SK-N-DZ (cell line): ENCODE measurements around the gene FNDC3B.

Experiments
- DNase-seq: peaks from one replicate; pipeline ENCODE4 v3.0.0-alpha.2; 2015; ENCODE audit warnings: low spot score

The FNDC3B gene

DNA sequence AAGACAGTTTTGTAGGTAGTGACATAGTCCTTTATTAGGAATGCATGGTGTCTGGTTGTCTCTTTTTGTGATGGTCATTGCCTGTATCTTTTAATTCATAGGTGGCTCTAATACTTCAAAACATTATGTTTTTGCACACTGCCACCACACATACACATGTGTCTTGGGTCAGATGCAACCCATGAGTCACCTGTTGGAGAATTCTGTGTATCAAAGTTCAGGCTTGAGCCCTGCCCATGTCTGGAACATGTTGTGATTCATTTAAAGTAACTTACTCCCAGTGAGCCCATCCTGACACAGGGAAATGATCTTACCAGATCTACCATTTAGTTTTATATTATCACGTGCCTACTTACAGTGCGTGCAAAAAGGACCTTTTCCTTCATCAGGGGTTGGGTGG, 266.2 kb downstream of the FNDC3B start:
- no peak for DNase-seq

DNA sequence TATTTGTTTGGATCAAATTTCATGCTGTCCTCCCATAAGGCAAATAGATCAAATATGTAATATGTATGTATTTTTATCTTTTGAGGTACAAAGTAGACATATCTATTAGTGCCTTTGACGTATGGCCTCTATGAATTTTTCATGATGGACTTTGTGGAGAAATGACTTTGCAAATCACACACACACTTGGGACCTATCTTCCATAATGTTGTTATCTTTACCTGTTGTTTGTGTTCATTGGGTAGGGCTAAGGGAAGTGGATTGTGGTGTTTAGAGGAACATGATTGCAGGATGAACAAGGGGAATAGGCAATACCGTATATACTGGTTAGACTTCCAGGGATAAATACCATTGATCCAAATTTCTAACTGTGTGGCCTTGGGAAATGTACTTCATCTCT, 266.6 kb downstream of the FNDC3B start:
- DNase-seq, result no peak

DNA sequence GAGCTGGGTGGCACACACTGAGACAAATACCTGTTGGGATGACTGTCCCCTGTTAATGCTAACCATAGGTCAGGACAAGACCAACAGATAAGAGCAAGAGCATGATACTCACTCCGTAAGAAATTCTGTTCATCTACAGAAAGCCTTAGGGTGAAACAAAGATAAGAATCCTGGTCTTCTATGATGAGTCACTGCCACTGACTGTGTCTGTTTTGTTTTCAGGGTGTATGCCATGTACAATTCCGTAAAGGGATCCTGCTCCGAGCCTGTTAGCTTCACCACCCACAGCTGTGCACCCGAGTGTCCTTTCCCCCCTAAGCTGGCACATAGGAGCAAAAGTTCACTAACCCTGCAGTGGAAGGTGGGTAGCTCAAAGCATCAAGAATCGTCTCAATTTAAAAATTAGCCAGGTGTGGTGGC, 267.8 kb downstream of the FNDC3B start:
- no peak for DNase-seq

DNA sequence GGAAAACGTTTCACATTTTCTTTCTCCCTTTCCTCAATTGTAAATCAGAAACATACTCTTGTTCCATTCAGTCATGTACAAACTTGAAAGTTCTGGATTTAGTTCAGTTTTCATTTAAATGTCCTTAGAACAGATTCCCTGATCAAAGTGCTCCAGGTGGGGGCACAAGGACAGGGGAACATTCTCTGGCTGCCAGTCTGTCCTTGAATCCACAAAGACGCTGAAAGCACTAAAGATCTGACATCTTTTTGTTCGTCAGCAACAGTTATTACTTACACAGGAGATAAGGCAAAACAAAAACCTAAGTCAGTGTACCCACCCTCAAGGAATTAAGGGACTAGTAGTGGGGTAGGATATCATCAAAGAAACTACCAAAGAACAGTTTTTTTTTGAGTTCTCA, 269.7 kb downstream of the FNDC3B start:
- no peak for DNase-seq

DNA sequence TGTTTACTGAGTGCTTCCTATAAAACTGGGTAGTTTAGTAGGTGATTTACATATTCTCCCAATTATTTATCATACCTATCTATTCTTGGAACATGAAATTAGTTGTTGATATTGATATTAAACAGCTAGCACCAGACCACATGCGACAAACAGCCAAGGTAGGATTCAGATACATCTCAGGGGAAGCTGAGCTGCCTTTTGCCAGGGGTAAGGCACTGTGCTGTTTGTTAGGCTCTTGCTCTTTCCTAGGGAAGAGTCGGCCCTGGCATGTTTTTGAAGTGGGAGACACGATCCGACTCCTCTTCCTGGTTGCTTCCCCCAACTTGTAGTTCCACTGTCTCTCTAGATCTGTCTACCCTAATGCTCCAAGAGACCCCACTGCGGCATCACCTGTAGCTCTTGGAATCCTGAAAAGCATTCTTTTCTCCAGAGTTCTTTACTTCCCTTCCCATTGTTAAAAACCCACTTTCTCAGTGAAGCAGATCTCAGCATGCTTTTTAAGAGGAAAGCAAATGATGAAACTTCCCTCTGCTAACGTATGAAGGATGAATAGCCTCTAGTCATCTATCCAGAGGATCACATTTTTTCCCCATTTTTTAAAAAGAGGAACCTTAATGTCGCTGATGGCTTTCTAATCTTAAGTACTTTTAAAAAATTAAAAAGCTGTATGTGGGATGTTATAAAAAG, 270.5 kb downstream of the FNDC3B start:
- DNase-seq, result no peak

DNA sequence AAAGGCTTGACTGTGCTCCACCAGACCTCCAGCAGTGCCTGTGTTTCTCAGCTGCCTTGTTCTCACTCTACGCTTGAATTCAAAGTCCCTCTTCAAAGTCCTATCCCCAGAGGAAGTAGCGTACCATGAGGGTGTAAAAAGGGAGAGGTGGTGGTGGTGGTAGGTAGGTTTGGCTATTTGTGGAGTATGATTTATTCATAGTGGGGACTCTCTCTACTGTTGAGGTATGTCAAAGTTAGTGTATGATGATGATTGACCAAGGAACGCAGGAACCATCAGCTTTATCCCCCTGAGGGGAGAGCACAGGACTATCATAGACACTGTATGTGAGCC, 271.0 kb downstream of the FNDC3B start:
- DNase-seq, result no peak

DNA sequence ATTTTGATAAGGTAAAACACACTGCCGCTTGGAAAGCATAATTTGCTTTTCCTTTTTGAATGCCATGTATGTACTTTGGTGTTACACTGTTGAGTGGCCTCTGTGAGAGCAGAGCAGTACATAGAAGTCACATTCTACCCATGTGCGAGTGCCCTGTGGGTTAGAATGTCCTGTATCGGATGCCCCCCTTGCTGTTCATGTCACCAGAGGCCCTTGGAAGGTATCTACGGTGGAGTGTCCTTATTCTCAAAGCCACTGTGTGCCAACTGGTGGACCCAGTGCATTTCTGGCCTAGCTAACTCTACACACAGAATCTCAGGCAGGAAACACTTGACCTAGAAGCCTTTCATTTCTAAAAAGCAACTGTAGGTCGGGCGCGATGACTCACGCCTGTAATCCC, 271.8 kb downstream of the FNDC3B start:
- no peak for DNase-seq

DNA sequence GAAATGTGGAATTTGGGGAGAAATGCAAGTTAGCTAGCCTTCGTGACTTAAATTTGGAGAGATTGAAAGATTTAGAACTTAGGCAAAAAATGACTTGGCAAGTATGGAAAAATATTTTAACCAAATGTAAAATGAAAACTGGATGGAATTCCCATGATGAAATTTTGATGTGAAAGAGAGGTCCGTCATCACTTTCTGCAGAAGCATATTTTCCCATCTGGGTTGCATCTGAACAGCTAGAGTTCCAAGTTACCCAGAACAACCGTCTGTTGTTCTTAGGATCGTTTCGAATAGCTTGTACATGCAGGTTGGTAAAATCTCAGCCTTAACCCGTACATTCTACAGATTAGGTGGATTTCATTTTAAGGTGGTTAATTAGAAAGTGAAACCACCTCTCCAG, 272.6 kb downstream of the FNDC3B start:
- DNase-seq, result no peak

DNA sequence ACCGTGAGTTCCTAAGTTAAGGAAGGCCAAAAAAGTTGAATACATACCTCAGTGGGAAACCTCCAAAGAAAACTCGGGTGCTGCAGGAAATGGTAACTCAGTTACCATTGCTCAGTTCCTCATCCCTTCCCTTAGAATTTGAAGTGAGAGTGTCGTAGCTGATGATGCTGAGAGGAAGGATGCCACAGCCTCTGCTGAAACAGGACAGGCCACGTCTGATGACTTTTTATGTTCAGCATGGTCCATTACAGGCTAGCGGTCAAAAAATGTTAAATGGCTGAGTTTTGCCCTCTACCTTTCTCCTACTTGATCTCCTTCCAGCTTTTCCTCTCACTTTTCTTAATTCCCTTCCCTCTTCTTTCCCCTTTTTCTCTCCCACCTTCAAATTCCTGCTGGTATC, 273.3 kb downstream of the FNDC3B start:
- no peak for DNase-seq

DNA sequence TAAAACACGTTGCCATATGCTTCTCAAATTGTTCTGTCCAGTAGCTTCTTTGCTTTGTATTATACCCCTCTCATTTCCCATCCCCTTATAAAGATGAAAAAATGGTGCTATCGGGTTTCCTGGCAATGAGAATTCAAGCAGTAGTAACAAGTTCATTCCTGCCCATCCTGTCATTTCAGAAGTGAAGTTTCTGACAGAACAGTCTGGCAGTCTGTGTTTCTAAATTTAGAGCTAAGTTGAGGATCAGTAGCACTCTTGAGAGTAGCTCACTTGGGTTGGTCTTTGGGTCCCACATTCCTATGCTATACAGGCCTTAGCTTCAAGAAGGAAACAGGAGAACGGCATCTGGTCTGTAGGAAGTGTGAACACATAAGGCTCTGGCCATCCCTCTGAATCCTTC, 274.3 kb downstream of the FNDC3B start:
- no peak for DNase-seq

DNA sequence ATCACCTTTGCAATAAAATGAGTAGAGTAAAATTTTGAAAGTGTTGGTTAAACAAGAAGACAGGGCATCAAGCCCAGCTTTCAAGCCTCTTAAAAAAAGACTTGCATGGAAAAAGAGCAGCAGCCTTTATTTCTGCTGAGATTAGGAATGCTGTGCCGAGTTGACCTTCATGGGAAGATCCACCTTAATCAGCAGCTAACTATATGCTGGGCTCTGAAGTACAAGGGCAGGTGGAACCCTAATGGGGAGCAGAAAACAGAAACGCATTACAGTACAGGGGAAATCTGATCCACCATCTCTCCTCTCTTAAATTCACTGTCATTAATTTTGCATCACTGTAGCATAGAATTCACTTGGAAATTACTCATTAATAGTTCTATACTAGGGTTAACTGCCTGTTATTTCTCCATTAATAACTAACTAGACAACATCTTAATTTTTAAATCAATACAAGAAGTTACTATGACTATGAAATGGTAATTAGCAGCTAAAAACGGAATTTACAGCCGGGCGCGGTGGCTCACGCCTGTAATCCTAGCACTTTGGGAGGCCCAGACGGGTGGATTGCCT, 275.3 kb downstream of the FNDC3B start:
- DNase-seq, result no peak

DNA sequence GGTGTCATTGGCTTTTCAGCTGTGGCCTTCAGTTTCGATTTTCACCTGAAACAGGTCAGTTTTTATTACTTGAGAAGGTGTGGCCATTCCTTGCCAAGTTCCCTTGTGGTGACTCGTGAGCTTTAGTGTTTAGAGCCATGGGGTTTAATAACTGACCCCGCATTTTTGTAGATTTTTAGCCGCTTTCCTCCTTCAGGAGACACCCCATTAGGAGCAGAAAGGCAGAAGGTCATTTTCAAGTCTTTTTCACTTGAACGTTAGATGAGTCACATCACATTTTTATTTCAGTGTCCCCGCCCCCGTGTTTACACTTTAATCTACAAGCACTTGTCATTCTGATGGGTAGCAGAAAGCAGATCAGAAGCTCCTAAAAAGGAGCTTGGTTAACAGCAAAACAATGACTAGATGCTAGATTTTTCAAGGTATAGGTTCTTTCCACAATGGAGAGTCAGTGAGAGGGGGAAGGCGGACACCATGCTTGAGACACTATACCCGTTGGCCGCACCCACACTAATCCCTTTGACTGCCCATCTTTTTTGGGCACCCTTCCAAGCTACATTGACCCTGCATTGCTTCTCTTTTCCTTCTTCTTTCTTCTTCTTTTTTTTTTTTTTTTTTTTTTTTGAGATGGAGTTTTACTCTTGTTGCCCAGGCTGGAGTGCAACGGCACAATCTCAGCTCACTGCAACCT, 276.2 kb downstream of the FNDC3B start:
- DNase-seq, result no peak

DNA sequence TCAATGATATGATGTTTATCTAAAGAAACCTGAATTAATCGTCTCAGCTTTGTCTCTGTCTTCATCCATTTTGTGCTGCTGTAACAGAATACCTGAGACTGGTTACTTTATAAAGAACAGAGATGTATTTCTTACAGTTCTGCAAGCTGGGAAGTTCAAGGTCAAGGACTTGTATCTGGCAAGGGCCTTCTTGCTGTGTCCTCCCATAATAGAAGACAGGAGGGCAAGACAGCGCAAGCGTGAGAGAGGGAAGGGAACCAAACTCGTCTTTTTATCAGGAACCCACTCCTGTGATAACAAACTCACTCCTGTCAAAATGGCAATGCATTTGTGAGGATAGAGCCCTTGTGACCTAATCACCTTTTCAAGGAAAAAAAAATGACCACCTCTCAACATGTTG, 277.4 kb downstream of the FNDC3B start:
- no peak for DNase-seq

DNA sequence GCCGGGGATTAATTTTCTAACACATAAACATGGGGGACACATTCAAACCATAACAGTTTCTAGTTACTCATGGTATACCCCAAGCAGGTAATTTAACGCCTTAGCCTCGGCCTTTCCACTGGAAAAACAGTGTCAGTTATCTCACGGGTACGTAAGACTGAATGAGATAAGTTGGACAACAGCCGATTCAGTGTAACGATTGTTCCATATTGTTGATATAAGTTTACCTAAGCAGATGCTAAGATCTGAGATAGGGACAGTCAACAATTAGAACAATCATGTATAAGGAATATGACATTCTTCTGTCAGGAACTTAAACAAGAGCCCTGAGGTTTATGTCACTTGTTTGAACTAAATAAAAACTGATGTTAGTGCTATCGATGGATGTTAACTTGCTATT, 278.1 kb downstream of the FNDC3B start:
- no peak for DNase-seq

DNA sequence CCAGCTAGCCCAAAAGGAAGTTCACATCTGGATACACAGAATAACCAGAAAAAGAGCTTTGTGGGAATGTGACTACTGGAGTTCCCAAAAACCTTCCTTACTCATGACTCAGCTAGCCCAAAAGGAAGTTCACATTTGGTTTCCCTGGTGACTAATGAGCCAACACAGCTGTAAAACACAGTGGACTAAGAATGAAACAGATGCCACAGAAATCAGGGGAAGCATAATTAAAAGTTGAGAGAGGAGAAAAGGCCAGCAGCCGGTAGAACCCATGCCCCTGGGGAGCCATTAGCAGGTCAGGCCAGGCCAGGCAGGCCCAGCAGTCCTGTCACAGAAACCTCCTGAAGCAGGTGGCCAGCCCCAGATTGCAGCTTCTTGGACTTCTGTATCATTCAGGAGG, 278.6 kb downstream of the FNDC3B start:
- peak; percentile 49 for DNase-seq

DNA sequence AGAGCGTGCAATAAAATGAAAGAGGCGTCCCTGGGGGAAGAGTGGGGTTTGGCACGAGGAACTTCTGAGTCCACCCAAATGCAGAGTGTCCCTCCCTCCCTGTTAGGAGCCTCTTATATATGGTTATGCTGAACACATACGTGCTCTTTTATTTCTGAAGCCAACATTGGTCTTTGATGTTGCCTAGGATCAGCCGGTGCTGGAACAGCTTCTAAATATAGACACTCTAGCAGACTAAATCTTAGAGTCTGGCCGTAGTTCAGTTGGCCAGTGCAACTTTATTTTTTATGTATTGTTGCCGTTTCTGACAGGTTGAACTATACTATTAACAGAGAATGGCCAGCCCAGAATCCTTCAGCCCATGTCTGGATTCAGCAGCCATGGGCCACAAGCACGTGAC, 280.2 kb downstream of the FNDC3B start:
- DNase-seq, result no peak

DNA sequence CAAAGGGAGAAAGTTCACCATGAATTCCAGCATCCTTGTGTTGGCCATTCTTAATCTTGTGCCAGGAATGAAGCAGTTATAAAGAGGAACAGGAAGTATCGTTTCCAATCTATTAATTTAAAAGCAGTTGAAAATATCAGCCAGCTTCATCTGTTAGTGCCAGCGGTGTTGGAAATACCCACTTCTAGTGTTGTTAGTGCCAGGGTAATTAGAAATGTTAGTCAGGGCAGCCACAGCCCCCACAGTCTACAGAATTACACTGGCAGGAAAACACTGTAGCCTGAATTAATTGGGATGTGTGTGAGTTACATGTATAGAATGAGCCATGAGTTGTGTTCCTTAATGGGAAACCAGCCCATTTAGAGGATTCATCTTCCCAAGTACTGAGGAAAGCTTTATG, 281.1 kb downstream of the FNDC3B start:
- no peak for DNase-seq

DNA sequence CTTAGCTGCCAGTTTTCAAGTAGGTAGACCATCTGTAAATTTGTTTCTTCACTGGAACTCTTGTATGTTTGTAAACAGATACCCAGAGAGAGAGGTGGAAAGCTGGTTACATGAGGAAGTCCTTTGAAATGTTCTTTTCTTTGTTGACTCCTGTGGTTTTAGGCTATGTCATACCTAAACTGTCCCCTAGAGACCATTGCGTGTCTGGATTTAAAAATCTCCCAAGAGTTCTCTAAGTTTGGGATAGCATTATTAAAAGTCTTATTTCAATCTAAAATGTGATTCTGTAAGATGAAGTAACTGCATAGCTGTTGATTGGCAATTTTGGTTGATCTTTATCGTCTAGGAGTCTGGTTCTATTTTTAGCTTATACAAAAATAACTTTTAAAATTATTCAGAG, 281.7 kb downstream of the FNDC3B start:
- no peak for DNase-seq

DNA sequence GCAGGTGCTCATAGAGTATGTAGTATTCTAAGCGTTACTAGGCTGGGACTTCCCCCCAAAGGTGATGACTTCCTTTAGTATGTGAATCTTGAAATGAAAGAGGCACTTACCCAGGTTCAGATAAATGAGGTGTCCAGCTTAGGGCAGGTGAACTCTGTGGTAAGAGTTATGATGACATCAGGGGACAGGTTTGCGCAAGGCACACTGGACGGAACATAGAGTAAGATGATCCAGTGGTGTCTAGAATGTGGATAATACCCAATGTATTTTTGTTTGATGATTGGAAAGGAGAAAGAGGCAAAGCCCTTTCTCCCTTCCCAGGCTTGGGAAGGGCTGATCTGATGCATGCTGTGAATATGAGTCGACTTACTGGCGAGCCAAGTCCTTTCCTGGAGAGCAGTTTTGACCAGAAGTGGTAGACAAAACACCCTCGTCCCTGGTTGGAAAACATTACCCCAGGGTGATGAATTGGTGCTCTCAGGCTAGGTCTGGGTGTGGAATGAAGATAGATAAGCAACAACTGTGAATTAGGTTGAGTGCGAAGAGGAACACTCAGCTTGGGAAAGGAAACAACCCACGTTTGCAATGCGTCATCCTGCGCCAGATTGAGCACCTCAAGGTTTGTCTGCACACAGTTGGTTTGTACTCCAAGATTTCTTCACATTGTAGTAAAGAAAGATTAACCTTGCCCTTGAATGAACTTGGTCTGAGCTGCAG, 284.7 kb downstream of the FNDC3B start:
- no peak for DNase-seq

DNA sequence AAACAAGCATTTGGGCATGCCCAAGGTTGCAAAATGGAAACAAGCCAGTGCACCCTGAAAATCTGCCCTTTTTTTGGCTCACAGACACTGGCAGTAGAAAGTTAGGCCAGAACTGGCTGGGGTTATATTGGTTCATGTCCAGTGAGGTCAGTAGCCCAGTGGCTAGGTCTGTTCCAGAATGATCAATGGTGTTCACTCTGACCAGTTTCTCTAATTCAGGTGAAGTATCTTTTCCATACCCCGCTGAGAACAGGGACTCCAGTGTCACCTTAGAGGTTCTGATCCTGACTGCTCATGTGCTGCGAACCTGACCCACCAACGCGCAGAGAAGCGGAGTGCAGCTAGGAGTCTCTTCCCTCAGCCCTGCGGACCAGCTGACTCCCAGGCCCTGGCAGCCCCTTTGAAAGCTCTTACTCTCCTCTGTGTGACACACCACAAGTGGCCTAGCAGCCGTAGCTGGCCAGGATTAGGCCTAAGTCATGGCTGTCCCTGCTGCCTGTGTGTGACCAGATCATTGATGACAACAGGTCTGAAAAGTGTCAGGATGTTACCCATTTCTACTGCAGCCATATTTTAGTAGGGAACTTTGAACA, 285.3 kb downstream of the FNDC3B start:
- no peak for DNase-seq

DNA sequence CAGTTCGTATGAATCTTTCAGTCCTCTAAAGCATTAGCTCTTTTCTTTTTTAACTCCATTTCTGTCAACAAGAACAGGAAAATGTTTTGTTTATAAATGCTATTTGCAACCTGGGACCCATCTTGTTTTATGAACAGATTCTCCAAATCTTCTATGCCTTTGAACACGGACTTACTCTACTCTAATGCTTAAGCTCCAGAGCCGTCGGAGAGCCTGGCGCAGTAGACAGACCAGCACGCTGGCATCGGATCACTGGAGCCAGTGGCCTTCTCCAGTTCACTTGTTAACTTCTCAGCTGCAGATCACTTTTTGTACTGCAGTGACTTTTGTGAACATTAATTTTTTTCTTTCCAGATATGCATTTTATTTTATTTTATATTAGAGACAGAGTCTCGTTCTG, 286.1 kb downstream of the FNDC3B start:
- DNase-seq, result no peak

DNA sequence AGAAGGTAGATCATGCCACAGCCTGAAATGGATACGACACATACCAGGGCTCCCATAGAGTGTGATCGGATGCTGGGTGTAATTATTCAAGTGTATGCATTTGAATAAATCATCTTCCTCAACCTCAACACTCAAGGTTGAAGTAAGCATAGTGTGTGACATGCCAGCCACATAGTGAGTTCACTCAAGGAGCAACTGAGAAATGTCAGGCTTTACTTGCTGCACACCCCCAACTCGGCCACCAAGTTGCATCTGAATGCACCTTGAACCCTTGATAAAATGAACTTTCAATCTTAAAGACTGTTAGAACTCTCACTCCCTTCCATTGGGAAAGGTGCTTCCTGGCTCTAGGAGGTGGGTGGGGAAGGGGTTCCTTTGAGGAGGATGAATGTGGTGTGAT, 287.6 kb downstream of the FNDC3B start:
- DNase-seq, result no peak
